SJSA1 (cell line): ENCODE measurements around the gene CCL19. TPM values are rescaled to one million over a fixed set of nuclear protein-coding genes. Genes with fewer than 3 reads are reported as not detected.

Source experiments
- DNase-seq, 2 experiments: peaks; one replicate each; pipeline ENCODE4 v3.0.0-alpha.2; 2015 to 2020; ENCODE audit warnings: low spot score in 2 of 2, low read depth in 1 of 2
- H3K27ac ChIP-seq: fragments of 250-450 bp; sonication (Bioruptor Pico); 2 replicates; pipeline ENCODE4 v1.5.1; 2020; ENCODE audit warnings: mild to moderate bottlenecking, moderate library complexity
- H3K27me3 ChIP-seq: fragments of 250-450 bp; sonication (Bioruptor Pico); replicated peaks from 2 replicates; pipeline ENCODE4 v1.5.1; 2020; ENCODE audit warnings: mild to moderate bottlenecking, moderate library complexity
- H3K36me3 ChIP-seq: fragments of 250-450 bp; sonication (Bioruptor Pico); 2 replicates; pipeline ENCODE4 v1.5.1; 2020; ENCODE audit warnings: mild to moderate bottlenecking
- H3K4me1 ChIP-seq: fragments of 250-450 bp; sonication (Bioruptor Pico); replicated peaks from 2 replicates; pipeline ENCODE4 v1.6.1; 2021; ENCODE audit warnings: mild to moderate bottlenecking
- H3K4me3 ChIP-seq: fragments of 250-450 bp; sonication (Bioruptor Pico); 2 replicates; pipeline ENCODE4 v1.5.1; 2020; ENCODE audit warnings: mild to moderate bottlenecking
- H3K9me3 ChIP-seq: fragments of 250-450 bp; sonication (Bioruptor Pico); replicated peaks from 2 replicates; pipeline ENCODE4 v1.5.1; 2020; ENCODE audit warnings: mild to moderate bottlenecking
- total RNA-seq: library from RNA; depleted of rRNA; stranded (reverse); fragments of >200 nt; shearing (Covaris generic); gene quantifications from 2 replicates; pipeline ENCODE4 v1.2.3, GENCODE V29; 2014

The CCL19 gene
- total RNA-seq, 1 experiment from 2014 or later: not detected

GRCh38 chr9:34712140-34712539 lies 21.1 kb upstream of the CCL19 start:
- no peak overlapping the region for H3K4me3 ChIP-seq
- no peak for DNase-seq
- H3K27me3 ChIP-seq: no peaks in the 10 kb centered on the region
- H3K4me1 ChIP-seq: no peaks in the 10 kb centered on the region
- no peaks in the 10 kb centered on the region for H3K9me3 ChIP-seq
- no peak overlapping the region for H3K27ac ChIP-seq
- H3K36me3 ChIP-seq: no peaks in the 10 kb centered on the region

- DNase-seq: no peak
- no peaks in the 10 kb centered on the region for H3K9me3 ChIP-seq
- H3K4me3 ChIP-seq: no peak within 1 kb of the TSS
- H3K27me3 ChIP-seq: no peaks in the 10 kb centered on the region
- no peak within 1 kb of the TSS for H3K27ac ChIP-seq
- H3K4me1 ChIP-seq: no peaks in the 10 kb centered on the region
- H3K36me3 ChIP-seq: no peaks in the 10 kb centered on the region
Observed at GRCh38 chr9:34710023-34710422, 18.9 kb upstream of the CCL19 start, which contains the start of gene CCL21. Gene CCL21, minus strand, starts transcription at chr9:34710136. Its CDS starts 70 bp downstream, at chr9:34710066.

- DNase-seq: no peak
- H3K27me3 ChIP-seq: no peaks in the 10 kb centered on the region
- H3K4me1 ChIP-seq: no peaks in the 10 kb centered on the region
- H3K9me3 ChIP-seq: no peaks in the 10 kb centered on the region
- no peak overlapping the region for H3K27ac ChIP-seq
- no peaks in the 10 kb centered on the region for H3K36me3 ChIP-seq
- H3K4me3 ChIP-seq: no peak overlapping the region
Observed at GRCh38 chr9:34709196-34709978, 18.3 kb upstream of the CCL19 start.

- Histone ChIP-seq H3K36me3 (no peaks in the 10 kb centered on the region), H3K27ac (no peak overlapping the region), H3K27me3 (no peaks in the 10 kb centered on the region), H3K9me3 (no peaks in the 10 kb centered on the region), H3K4me1 (no peaks in the 10 kb centered on the region), H3K4me3 (no peak overlapping the region)
- no peak for DNase-seq
Observed at GRCh38 chr9:34707130-34707529, 16.1 kb upstream of the CCL19 start.

GRCh38 chr9:34701769-34702736 lies 11.0 kb upstream of the CCL19 start:
- Histone ChIP-seq H3K27me3 (no peaks in the 10 kb centered on the region), H3K9me3 (no peaks in the 10 kb centered on the region), H3K36me3 (no peaks in the 10 kb centered on the region), H3K4me1 (no peaks in the 10 kb centered on the region), H3K4me3 (peak overlapping the region; percentile 45), H3K27ac (no peak overlapping the region)
- DNase-seq: peak; percentile 54 to 55

GRCh38 chr9:34701023-34701768 lies 10.1 kb upstream of the CCL19 start:
- H3K4me1 ChIP-seq: no peaks in the 10 kb centered on the region
- no peaks in the 10 kb centered on the region for H3K36me3 ChIP-seq
- H3K9me3 ChIP-seq: no peaks in the 10 kb centered on the region
- H3K27ac ChIP-seq: no peak overlapping the region
- peak overlapping the region; percentile 45 for H3K4me3 ChIP-seq
- no peaks in the 10 kb centered on the region for H3K27me3 ChIP-seq
- peak; percentile 48 to 53 for DNase-seq

GRCh38 chr9:34694811-34695210 lies 3.7 kb upstream of the CCL19 start:
- Histone ChIP-seq H3K36me3 (no peaks in the 10 kb centered on the region), H3K27me3 (no peaks in the 10 kb centered on the region), H3K4me1 (no peaks in the 10 kb centered on the region), H3K9me3 (no peaks in the 10 kb centered on the region), H3K4me3 (no peak overlapping the region), H3K27ac (no peak overlapping the region)
- DNase-seq: no peak

- no peak overlapping the region for H3K27ac ChIP-seq
- no peaks in the 10 kb centered on the region for H3K36me3 ChIP-seq
- no peak overlapping the region for H3K4me3 ChIP-seq
- no peaks in the 10 kb centered on the region for H3K4me1 ChIP-seq
- no peaks in the 10 kb centered on the region for H3K27me3 ChIP-seq
- DNase-seq: no peak
- no peaks in the 10 kb centered on the region for H3K9me3 ChIP-seq
Observed at GRCh38 chr9:34693560-34693959, 2.5 kb upstream of the CCL19 start.

- Histone ChIP-seq H3K27me3 (no peaks in the 10 kb centered on the region), H3K4me3 (no peak overlapping the region), H3K4me1 (no peaks in the 10 kb centered on the region), H3K27ac (no peak overlapping the region), H3K9me3 (no peaks in the 10 kb centered on the region), H3K36me3 (no peaks in the 10 kb centered on the region)
- no peak for DNase-seq
Observed at GRCh38 chr9:34691936-34692315, 850 bp upstream of the CCL19 start.

GRCh38 chr9:34689512-34689911 lies 1.6 kb downstream of the CCL19 start:
- Histone ChIP-seq H3K27me3 (no peaks in the 10 kb centered on the region), H3K4me1 (no peaks in the 10 kb centered on the region), H3K27ac (no peak overlapping the region), H3K36me3 (no peaks in the 10 kb centered on the region), H3K9me3 (no peaks in the 10 kb centered on the region), H3K4me3 (no peak overlapping the region)
- no peak for DNase-seq

- Histone ChIP-seq H3K36me3 (no peaks in the 10 kb centered on the region), H3K27ac (no peak overlapping the region), H3K27me3 (no peaks in the 10 kb centered on the region), H3K9me3 (no peaks in the 10 kb centered on the region), H3K4me1 (no peaks in the 10 kb centered on the region), H3K4me3 (no peak overlapping the region)
- no peak for DNase-seq
Observed at GRCh38 chr9:34689116-34689470, 2.0 kb downstream of the CCL19 start.

GRCh38 chr9:34688329-34689115 lies 2.6 kb downstream of the CCL19 start:
- Histone ChIP-seq H3K36me3 (no peaks in the 10 kb centered on the region), H3K27ac (no peak overlapping the region), H3K4me1 (no peaks in the 10 kb centered on the region), H3K9me3 (no peaks in the 10 kb centered on the region), H3K4me3 (no peak overlapping the region), H3K27me3 (no peaks in the 10 kb centered on the region)
- DNase-seq: no peak
